SK-N-SH (cell line): ENCODE measurements around the gene CPNE1. TPM values are rescaled to one million over a fixed set of nuclear protein-coding genes. Genes with fewer than 3 reads are reported as not detected.

Source experiments
- CTCF ChIA-PET: fragments of 300-600, 350-600 bp; formaldehyde crosslinking; extraction: SDS; loops from one replicate; lab custom pipeline; 2021; lab: Yijun Ruan, JAX
- POLR2A ChIA-PET: fragments of 350-600 bp; sonication (Branson Sonifier 250); formaldehyde crosslinking; extraction: SDS; loops from one replicate; lab custom pipeline; 2020; ENCODE audit warnings: antibody characterized with exemption, inconsistent platforms; lab: Yijun Ruan, JAX
- DNase-seq: peaks from one replicate; pipeline ENCODE4 v3.0.0; 2012
- H2AFZ ChIP-seq: fragments of 200-600 bp; sonication (generic); 2 replicates; pipeline ENCODE4 v1.8.1; 2016; ENCODE audit warnings: antibody characterized with exemption, mild to moderate bottlenecking, low read depth
- H3F3A ChIP-seq: fragments of 200-600 bp; sonication (generic); replicated peaks from 2 replicates; pipeline ENCODE3; 2016; ENCODE audit warnings: antibody characterized with exemption, mild to moderate bottlenecking; ENCODE audit not compliant: insufficient read depth
- H3K27ac ChIP-seq, 2 experiments: fragments of 200-500 bp in 1 of 2; fragments of 200-600 bp in 1 of 2; sonication (Bioruptor generic) in 1 of 2; sonication (generic), shearing (Covaris generic) in 1 of 2; 2 replicates each; pipeline versions ENCODE4 v1.5.1 to v1.6.1; 2014 to 2016; ENCODE audit warnings: low read depth in 2 of 2, inconsistent platforms in 1 of 2, low read length in 1 of 2, mild to moderate bottlenecking in 1 of 2, mixed read lengths in 1 of 2
- H3K27me3 ChIP-seq: fragments of 200-600 bp; sonication (generic), shearing (Covaris generic); 2 replicates; pipeline ENCODE4 v1.6.1; 2016; ENCODE audit warnings: mixed run types; ENCODE audit not compliant: insufficient read depth
- H3K36me3 ChIP-seq, 2 experiments: fragments of 200-500 bp in 1 of 2; fragments of 200-600 bp in 1 of 2; sonication (Bioruptor generic) in 1 of 2; sonication (generic) in 1 of 2; replicated peaks in 1 of 2; 2 replicates each; pipeline versions ENCODE3 to v1.5.1; 2014 to 2016; ENCODE audit warnings: low read length in 1 of 2, mild to moderate bottlenecking in 1 of 2; ENCODE audit not compliant: insufficient read depth in 2 of 2, control insufficient read depth in 1 of 2
- H3K4me1 ChIP-seq, 2 experiments: fragments of 200-500 bp in 1 of 2; fragments of 200-600 bp in 1 of 2; sonication (Bioruptor generic) in 1 of 2; sonication (generic), shearing (Covaris generic) in 1 of 2; 2 replicates each; pipeline versions ENCODE4 v1.5.1 to v1.6.1; 2014 to 2016; ENCODE audit warnings: low read depth in 1 of 2, low read length in 1 of 2, mixed run types in 1 of 2; ENCODE audit not compliant: insufficient read depth in 2 of 2, control insufficient read depth in 1 of 2
- H3K4me2 ChIP-seq: fragments of 200-600 bp; sonication (generic), shearing (Covaris generic); 2 replicates; pipeline ENCODE4 v1.6.1; 2017; ENCODE audit warnings: mixed run types
- H3K4me3 ChIP-seq, 2 experiments: fragments of 200-500 bp in 1 of 2; fragments of 200-600 bp in 1 of 2; sonication (Bioruptor generic) in 1 of 2; sonication (generic), shearing (Covaris generic) in 1 of 2; 2 replicates each; pipeline versions ENCODE4 v1.5.1 to v1.8.1; 2014 to 2016; ENCODE audit warnings: low read depth in 2 of 2, inconsistent platforms in 1 of 2, low read length in 1 of 2, mild to moderate bottlenecking in 1 of 2, mixed read lengths in 1 of 2, moderate library complexity in 1 of 2
- H3K79me2 ChIP-seq: fragments of 200-600 bp; sonication (generic); 2 replicates; pipeline ENCODE4 v1.8.1; 2017; ENCODE audit warnings: mild to moderate bottlenecking; ENCODE audit not compliant: insufficient read depth
- H3K9ac ChIP-seq: fragments of 200-600 bp; sonication (generic); 2 replicates; pipeline ENCODE4 v1.6.1; 2017; ENCODE audit warnings: mixed run types
- H3K9me2 ChIP-seq: fragments of 200-600 bp; sonication (generic); 2 replicates; pipeline ENCODE4 v1.6.1; 2017; ENCODE audit warnings: mixed run types
- H3K9me3 ChIP-seq: fragments of 200-600 bp; sonication (generic); 2 replicates; pipeline ENCODE4 v1.6.1; 2017; ENCODE audit warnings: mixed run types, mild to moderate bottlenecking, moderate library complexity
- H4K20me1 ChIP-seq: fragments of 200-600 bp; sonication (generic); 2 replicates; pipeline ENCODE4 v1.6.1; 2017; ENCODE audit warnings: mild to moderate bottlenecking, mixed run types; ENCODE audit not compliant: insufficient read depth
- CTCF ChIP-seq: fragments of 200-600 bp; sonication (generic); IDR thresholded peaks from 2 replicates; pipeline ENCODE4 v1.6.1; 2017; ENCODE audit warnings: antibody characterized with exemption, mild to moderate bottlenecking, moderate library complexity
- ELF1 ChIP-seq: IDR thresholded peaks from 2 replicates; pipeline ENCODE4 v1.4.0; 2012
- EP300 ChIP-seq, 2 experiments: IDR thresholded peaks; 2 replicates each; pipeline versions ENCODE4 v1.4.0 to v1.6.1; 2012; ENCODE audit warnings: borderline replicate concordance in 1 of 2, low read depth in 1 of 2, low read length in 1 of 2
- FOXJ3 ChIP-seq: sonication (generic); formaldehyde crosslinking; IDR thresholded peaks from 2 replicates; pipeline ENCODE4 v1.5.1; 2020; ENCODE audit warnings: mild to moderate bottlenecking, missing genetic modification reagents
- JUND ChIP-seq: IDR thresholded peaks from 2 replicates; pipeline ENCODE4 v1.4.0; 2012
- MAX ChIP-seq: IDR thresholded peaks from 2 replicates; pipeline ENCODE4 v1.4.0; 2012; ENCODE audit warnings: low read depth
- MEF2A ChIP-seq: IDR thresholded peaks from 2 replicates; pipeline ENCODE4 v1.4.0; 2012; ENCODE audit warnings: low read depth, borderline replicate concordance
- MXI1 ChIP-seq: IDR thresholded peaks from 2 replicates; pipeline ENCODE4 v1.6.1; 2012; ENCODE audit warnings: mild to moderate bottlenecking, low read depth, low read length, improper control_type of control experiment
- NFIC ChIP-seq: IDR thresholded peaks from 2 replicates; pipeline ENCODE4 v1.4.0; 2012; ENCODE audit warnings: borderline replicate concordance
- NRF1 ChIP-seq: IDR thresholded peaks from 2 replicates; pipeline ENCODE4 v1.6.1; 2012; ENCODE audit warnings: low read depth, mild to moderate bottlenecking, low read length
- PBX3 ChIP-seq: IDR thresholded peaks from 2 replicates; pipeline ENCODE4; 2012
- POLR2AphosphoS5 ChIP-seq: IDR thresholded peaks from 2 replicates; pipeline ENCODE4 v1.6.1; 2012; ENCODE audit warnings: low read depth, low read length
- RAD21 ChIP-seq: IDR thresholded peaks from 2 replicates; pipeline ENCODE4 v1.6.1; 2012; ENCODE audit warnings: mild to moderate bottlenecking, low read length
- REST ChIP-seq: IDR thresholded peaks from 2 replicates; pipeline ENCODE4 v1.6.1; 2012; ENCODE audit warnings: mild to moderate bottlenecking, low read depth, low read length, moderate library complexity
- RFX5 ChIP-seq: IDR thresholded peaks from 2 replicates; pipeline ENCODE4 v1.6.1; 2012; ENCODE audit warnings: mild to moderate bottlenecking, improper control_type of control experiment, low read length
- SMC3 ChIP-seq: IDR thresholded peaks from 2 replicates; pipeline ENCODE4 v1.6.1; 2012; ENCODE audit warnings: low read depth, low read length, improper control_type of control experiment
- TAF1 ChIP-seq: IDR thresholded peaks from 2 replicates; pipeline ENCODE4 v1.6.1; 2012; ENCODE audit warnings: low read depth, mild to moderate bottlenecking, low read length, moderate library complexity, borderline replicate concordance
- TCF12 ChIP-seq: IDR thresholded peaks from 2 replicates; pipeline ENCODE4 v1.4.0; 2012
- TEAD4 ChIP-seq: IDR thresholded peaks from 2 replicates; pipeline ENCODE4 v1.4.0; 2012; ENCODE audit warnings: mild to moderate bottlenecking, borderline replicate concordance; ENCODE audit not compliant: insufficient read depth
- USF1 ChIP-seq: IDR thresholded peaks from 2 replicates; pipeline ENCODE4 v1.4.0; 2012; ENCODE audit warnings: low read depth, borderline replicate concordance
- YY1 ChIP-seq: IDR thresholded peaks from 2 replicates; pipeline ENCODE4 v1.4.0; 2012; ENCODE audit warnings: low read depth, mild to moderate bottlenecking
- WGBS: methylation state at CpG from one replicate; pipeline ENCODE4 v1.1.6; 2017; ENCODE audit warnings: low lambda C conversion rate; 5-methylcytosine and 5-hydroxymethylcytosine counted together
- polyA plus RNA-seq, 3 experiments: library from polyadenylated mRNA; depleted of rRNA; stranded (reverse); fragments of >200 nt; gene quantifications; 2 replicates each; pipeline ENCODE4 v1.2.3, GENCODE V29; 2012

CPNE1 gene
- polyA plus RNA-seq, 1 of the 3 experiments (the other 2 are of a cell fraction), result 279 TPM

GRCh38 chr20:35641743-35642142 is 23.0 kb downstream of the CPNE1 start (continued):
- TF ChIP-seq POLR2AphosphoS5, result no peak
- TF ChIP-seq TAF1, result no peak
- no peak for TF ChIP-seq YY1
- TF ChIP-seq EP300 (IDR thresholded peaks at IDR 0.05; ENCODE audit: borderline replicate concordance in 1 of 2, low read depth in 1 of 2, low read length in 1 of 2), result no peak

- 93% methylated on average over 3 of the region's 3 CpGs for WGBS
Measured at GRCh38 chr20:35640724-35641123, 24.0 kb downstream of the CPNE1 start.

More at GRCh38 chr20:35640724-35641123, 24.0 kb downstream of the CPNE1 start:
- H3K27me3 ChIP-seq, result no peaks in the 10 kb centered on the region
- H3K9me2 ChIP-seq, result no peaks in the 10 kb centered on the region
- peaks cover 5 to 10% of the 10 kb centered on the region in 2 experiments for H3K36me3 ChIP-seq
- no peaks in the 10 kb centered on the region for H3K9me3 ChIP-seq
- H3K4me2 ChIP-seq, result no peak overlapping the region
- H3K79me2 ChIP-seq, result peaks cover 100% of the 10 kb centered on the region
- ChIA-PET CTCF (interaction anchor here (2.5 kb wide), 1 partner anchor 21 kb away, joined by 9 read pairs; no protein-coding TSS in a partner anchor), POLR2A (no interaction called here)
- no peak overlapping the region for H3K4me3 ChIP-seq
- no peak overlapping the region for H3K9ac ChIP-seq
- TF ChIP-seq MEF2A (no peak), JUND (no peak), NFIC (no peak), CTCF (no peak), NRF1 (no peak), MXI1 (no peak), TCF12 (no peak), FOXJ3 (CRISPR knock-in tag) (no peak), ELF1 (no peak), MAX (no peak), YY1 (no peak), USF1 (no peak), RFX5 (no peak), SMC3 (no peak), TEAD4 (no peak), REST (no peak), RAD21 (no peak), PBX3 (no peak)
- no peaks in the 10 kb centered on the region for H3K4me1 ChIP-seq
- H4K20me1 ChIP-seq, result peaks cover 100% of the 10 kb centered on the region
- no peak overlapping the region for H2AFZ ChIP-seq
- no peak for DNase-seq
- H3F3A ChIP-seq, result peaks cover 3% of the 10 kb centered on the region
- H3K27ac ChIP-seq, result no peak overlapping the region
